HUES48 (cell line): ENCODE measurements around the gene NEUROG2.
A peak's percentile ranks its signal among the peaks of the same experiment; 100 is the strongest.
"Not testable (repeated sequence)": the region's sequence is repeated elsewhere in the genome, so short reads cannot be mapped to it uniquely, and the experiment has no call there.

Source experiments
- H3K27ac ChIP-seq: one replicate; pipeline ENCODE4 v1.7.0; 2013; ENCODE audit warnings: low read depth, low read length, inconsistent platforms
- H3K27me3 ChIP-seq: 2 replicates; pipeline ENCODE4 v1.6.1; 2013; ENCODE audit warnings: mild to moderate bottlenecking, low read length; ENCODE audit not compliant: control insufficient read depth, insufficient read depth
- H3K36me3 ChIP-seq: 2 replicates; pipeline ENCODE4 v1.6.1; 2013; ENCODE audit warnings: low read length; ENCODE audit not compliant: control insufficient read depth, insufficient read depth
- H3K4me1 ChIP-seq: 2 replicates; pipeline ENCODE4 v1.6.1; 2013; ENCODE audit warnings: mild to moderate bottlenecking, low read length; ENCODE audit not compliant: control insufficient read depth, insufficient read depth
- H3K4me3 ChIP-seq: 2 replicates; pipeline ENCODE4 v1.5.1; 2013; ENCODE audit warnings: mild to moderate bottlenecking, low read depth, low read length
- H3K9ac ChIP-seq: 2 replicates; pipeline ENCODE4 v1.6.1; 2013; ENCODE audit warnings: mild to moderate bottlenecking, low read depth, low read length, moderate library complexity
- H3K9me3 ChIP-seq: 2 replicates; pipeline ENCODE4 v1.6.1; 2013; ENCODE audit warnings: low read length; ENCODE audit not compliant: control insufficient read depth, insufficient read depth

NEUROG2 gene

GRCh38 chr4:112516066-112516470, at the start of gene NEUROG2:
NEUROG2 (minus strand) TSS chr4:112516180; CDS start chr4:112515475, 705 bp downstream.
- Histone ChIP-seq H3K27ac (no peak within 1 kb of the TSS), H3K36me3 (no peaks in the 10 kb centered on the region), H3K9ac (no peak within 1 kb of the TSS), H3K9me3 (no peaks in the 10 kb centered on the region; the same call in 1 of the 2 replicates), H3K27me3 (peaks cover 100% of the 10 kb centered on the region), H3K4me1 (peaks cover 37% of the 10 kb centered on the region), H3K4me3 (peak within 1 kb of the TSS; percentile 66)

- Histone ChIP-seq H3K36me3 (peaks cover 21% of the 10 kb centered on the region), H3K4me1 (no peaks in the 10 kb centered on the region), H3K4me3 (no peak overlapping the region), H3K9ac (no peak overlapping the region), H3K9me3 (no peaks in the 10 kb centered on the region), H3K27me3 (no peaks in the 10 kb centered on the region), H3K27ac (no peak overlapping the region)
Measured at GRCh38 chr4:112564706-112565270, 48.8 kb upstream of the NEUROG2 start.

- H3K27ac ChIP-seq: no peak overlapping the region
- H3K9me3 ChIP-seq: no peaks in the 10 kb centered on the region
- H3K9ac ChIP-seq: no peak overlapping the region
- H3K4me3 ChIP-seq: no peak overlapping the region
- no peaks in the 10 kb centered on the region for H3K4me1 ChIP-seq
- peaks cover 27% of the 10 kb centered on the region for H3K36me3 ChIP-seq
- H3K27me3 ChIP-seq: no peaks in the 10 kb centered on the region
Measured at GRCh38 chr4:112563431-112564200, 47.6 kb upstream of the NEUROG2 start.

- Histone ChIP-seq H3K27me3 (no peaks in the 10 kb centered on the region), H3K4me3 (no peak overlapping the region), H3K36me3 (peaks cover 35% of the 10 kb centered on the region), H3K27ac (no peak overlapping the region), H3K9me3 (no peaks in the 10 kb centered on the region), H3K9ac (no peak overlapping the region), H3K4me1 (peaks cover 6% of the 10 kb centered on the region; the same call in 1 of the 2 replicates)
Measured at GRCh38 chr4:112562254-112562879, 46.4 kb upstream of the NEUROG2 start.

- Histone ChIP-seq H3K9me3 (no peaks in the 10 kb centered on the region), H3K27me3 (no peaks in the 10 kb centered on the region), H3K36me3 (peaks cover 35% of the 10 kb centered on the region), H3K9ac (no peak overlapping the region), H3K4me3 (no peak overlapping the region), H3K4me1 (peaks cover 7% of the 10 kb centered on the region; the same call in 1 of the 2 replicates), H3K27ac (no peak overlapping the region)
Measured at GRCh38 chr4:112560084-112560483, 44.1 kb upstream of the NEUROG2 start.

- H3K4me3 ChIP-seq: no peak overlapping the region
- H3K4me1 ChIP-seq: peaks cover 7% of the 10 kb centered on the region; the same call in 1 of the 2 replicates
- H3K9me3 ChIP-seq: no peaks in the 10 kb centered on the region
- no peaks in the 10 kb centered on the region for H3K27me3 ChIP-seq
- H3K36me3 ChIP-seq: peaks cover 35% of the 10 kb centered on the region
- no peak overlapping the region for H3K27ac ChIP-seq
- no peak overlapping the region for H3K9ac ChIP-seq
Measured at GRCh38 chr4:112559053-112559452, 43.1 kb upstream of the NEUROG2 start.

GRCh38 chr4:112557676-112558411, 41.9 kb upstream of the NEUROG2 start:
- Histone ChIP-seq H3K9ac (no peak overlapping the region), H3K27ac (peak overlapping the region; percentile 48), H3K4me1 (peaks cover 7% of the 10 kb centered on the region; the same call in 1 of the 2 replicates), H3K9me3 (no peaks in the 10 kb centered on the region), H3K4me3 (no peak overlapping the region), H3K27me3 (no peaks in the 10 kb centered on the region), H3K36me3 (peaks cover 43% of the 10 kb centered on the region)

- not testable (repeated sequence) for H3K9ac ChIP-seq, H3K4me1 ChIP-seq, H3K27me3 ChIP-seq, H3K4me3 ChIP-seq, H3K9me3 ChIP-seq, H3K27ac ChIP-seq
- peaks cover 24% of the 10 kb centered on the region for H3K36me3 ChIP-seq
Measured at GRCh38 chr4:112554271-112554670, 38.3 kb upstream of the NEUROG2 start.

GRCh38 chr4:112552668-112553067, 36.7 kb upstream of the NEUROG2 start:
- Histone ChIP-seq H3K27ac (no peak overlapping the region), H3K27me3 (no peaks in the 10 kb centered on the region), H3K36me3 (peaks cover 20% of the 10 kb centered on the region), H3K4me3 (no peak overlapping the region), H3K9me3 (no peaks in the 10 kb centered on the region), H3K9ac (no peak overlapping the region), H3K4me1 (peaks cover 4% of the 10 kb centered on the region; the same call in 1 of the 2 replicates)

GRCh38 chr4:112550728-112551127, 34.7 kb upstream of the NEUROG2 start:
- no peak overlapping the region for H3K9ac ChIP-seq
- no peak overlapping the region for H3K27ac ChIP-seq
- no peaks in the 10 kb centered on the region for H3K4me1 ChIP-seq

More at GRCh38 chr4:112550728-112551127, 34.7 kb upstream of the NEUROG2 start:
- peaks cover 28% of the 10 kb centered on the region for H3K36me3 ChIP-seq
- H3K4me3 ChIP-seq: no peak overlapping the region
- H3K9me3 ChIP-seq: no peaks in the 10 kb centered on the region
- no peaks in the 10 kb centered on the region for H3K27me3 ChIP-seq
